HG02610 (cell line): ENCODE measurements around the gene CRHR2.

Experiments
- ATAC-seq: cut with Tn5 transposase; IDR thresholded peaks from one replicate; pipeline ENCODE4 v1.9.1; 2021; ENCODE audit warnings: mild to moderate bottlenecking, moderate library complexity; ENCODE audit not compliant: unreplicated experiment

The CRHR2 gene

DNA sequence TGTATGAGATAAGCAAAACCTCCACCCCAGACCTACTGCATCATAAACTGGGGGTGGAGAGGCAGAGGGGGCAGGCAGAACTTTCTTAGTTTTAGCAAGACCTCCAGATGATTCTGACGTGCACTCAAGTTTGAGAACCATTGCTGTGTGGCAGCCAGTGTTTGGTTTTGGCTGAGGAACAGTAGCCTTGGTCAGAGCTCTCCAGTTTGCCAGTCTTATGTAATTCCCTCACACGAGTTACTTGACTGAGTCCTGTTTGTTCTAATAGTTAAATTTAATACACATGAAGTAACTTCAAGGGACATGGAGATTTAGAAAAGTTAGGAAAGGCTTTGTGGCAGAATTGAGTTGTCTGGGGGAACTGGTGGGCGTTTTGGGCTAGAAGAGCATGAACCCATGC lies 49.0 kb downstream of the CRHR2 start:
- no peak for ATAC-seq

DNA sequence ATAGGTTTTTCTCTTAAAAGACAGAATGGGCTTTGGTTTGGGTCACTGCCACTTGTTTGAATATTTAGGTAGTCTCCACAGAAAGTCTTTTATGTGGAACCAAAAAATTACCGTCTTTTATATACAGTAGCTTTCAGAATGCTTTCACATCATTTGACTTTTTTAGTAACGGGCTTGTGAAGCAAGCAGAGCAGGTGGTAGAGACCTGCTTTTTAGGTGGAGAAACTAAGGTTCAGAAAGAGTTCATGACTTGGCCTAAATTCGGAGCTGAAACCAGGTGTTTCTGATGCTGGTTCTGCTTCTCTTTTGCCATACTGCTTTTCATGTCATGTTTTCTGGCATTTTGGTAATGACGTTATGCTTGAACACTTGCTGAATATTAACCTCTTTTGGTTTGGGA lies 51.3 kb downstream of the CRHR2 start:
- no peak for ATAC-seq

- no peak for ATAC-seq
These were observed 55.2 kb downstream of the CRHR2 start for GRCh38 chr7:30627026-30627425.

GRCh38 chr7:30625283-30625682 lies 57.0 kb downstream of the CRHR2 start:
- ATAC-seq = no peak

DNA sequence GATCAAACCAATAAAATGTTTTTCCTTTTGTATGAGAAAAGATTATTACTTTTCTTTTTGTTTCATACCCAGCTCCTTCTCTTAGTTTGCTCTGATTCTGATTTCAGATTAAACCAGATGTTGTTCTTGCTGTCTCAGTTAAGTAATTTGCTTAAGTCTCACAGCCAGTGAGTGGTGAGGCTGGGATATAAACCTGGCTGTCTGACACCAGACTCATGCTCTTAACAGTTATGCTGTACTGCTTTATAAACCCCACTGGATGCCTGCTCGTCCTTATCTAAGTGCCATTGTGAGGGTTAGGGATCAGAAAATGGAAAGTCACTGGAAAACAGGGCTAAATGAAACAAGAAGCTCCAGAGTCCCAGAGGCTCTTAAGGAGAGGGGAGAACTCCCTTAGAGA lies 63.3 kb downstream of the CRHR2 start:
- no peak for ATAC-seq

DNA sequence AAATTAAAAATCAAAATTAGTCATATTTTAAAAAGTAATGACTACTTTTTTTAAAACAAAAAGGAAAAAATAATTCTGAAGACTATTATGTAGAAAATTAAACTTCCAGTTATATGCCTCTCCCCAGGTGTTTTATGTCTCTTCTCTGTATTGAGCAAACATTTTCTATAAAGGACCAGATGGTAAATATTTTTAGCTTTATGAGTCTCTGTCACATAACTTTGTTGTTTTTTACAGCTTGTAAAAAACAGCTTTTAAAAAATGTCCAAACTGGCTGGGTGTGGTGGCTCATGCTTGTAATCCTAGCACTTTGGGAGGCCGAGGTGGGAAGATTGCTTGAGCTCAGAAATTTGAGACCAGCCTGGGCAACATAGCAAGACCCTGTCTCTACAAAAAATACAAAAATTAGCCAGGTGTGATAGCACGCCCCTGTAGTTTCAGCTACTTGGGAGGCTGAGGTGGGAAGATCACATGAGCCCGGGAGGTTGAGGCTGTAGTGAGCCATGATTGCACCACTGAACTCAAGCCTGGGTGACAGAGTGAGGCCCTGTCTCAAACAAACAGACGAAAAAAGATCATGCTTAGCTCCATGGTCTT lies 64.1 kb downstream of the CRHR2 start:
- ATAC-seq = no peak

- ATAC-seq = no peak
These were observed 64.9 kb downstream of the CRHR2 start for GRCh38 chr7:30617359-30617758.

- no peak for ATAC-seq
These were observed 65.9 kb downstream of the CRHR2 start for GRCh38 chr7:30616318-30616717.

- ATAC-seq = no peak
These were observed 68.6 kb downstream of the CRHR2 start for GRCh38 chr7:30613366-30614325.

DNA sequence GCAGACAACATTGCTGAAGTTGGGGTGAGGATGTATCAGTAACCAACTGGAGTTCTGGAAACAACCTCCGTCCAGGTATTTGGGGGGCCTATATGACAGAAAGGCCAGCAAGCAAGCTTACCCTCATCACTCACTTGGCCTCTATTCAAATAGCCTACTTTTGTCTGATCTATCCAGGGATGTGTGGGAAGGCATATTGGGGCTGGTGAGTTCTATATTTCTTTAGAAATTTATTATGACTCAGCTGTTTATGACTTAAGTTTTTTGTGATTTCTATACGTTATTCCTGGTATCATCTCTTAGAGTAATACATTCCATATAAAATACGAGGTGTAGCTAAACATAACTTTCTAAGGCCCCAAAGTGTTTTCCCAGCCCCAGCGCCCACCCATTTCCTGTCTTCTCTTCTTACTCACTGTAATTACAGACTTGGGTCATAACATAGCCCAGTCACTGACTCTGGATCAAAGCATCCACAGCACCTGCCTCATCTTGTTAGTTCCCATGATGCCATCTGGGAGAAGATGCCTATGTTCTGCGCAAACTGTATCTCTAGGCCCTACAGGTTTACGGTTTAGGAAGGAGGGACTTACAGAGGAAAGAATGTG lies 69.5 kb downstream of the CRHR2 start:
- no peak for ATAC-seq

DNA sequence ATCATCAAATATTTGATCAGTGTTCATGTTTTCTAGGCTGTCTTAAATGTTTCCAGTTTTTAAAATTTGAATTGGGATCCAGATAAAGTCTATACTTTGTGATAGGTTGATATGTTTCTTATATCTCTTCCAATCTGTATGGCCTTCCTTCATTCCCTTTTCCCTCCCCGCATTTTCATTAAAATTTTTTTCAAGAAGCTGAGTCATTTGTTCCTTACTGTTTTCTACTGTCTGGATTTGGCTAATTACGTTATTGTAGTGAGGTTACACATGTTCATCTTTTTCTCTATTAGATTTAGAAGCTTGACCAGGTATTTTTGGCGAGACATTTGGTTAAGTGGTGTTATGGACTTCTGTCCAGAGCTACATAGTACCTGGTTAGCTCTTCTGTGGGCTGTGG lies 76.4 kb downstream of the CRHR2 start:
- no peak for ATAC-seq

GRCh38 chr7:30604901-30605300 lies 77.4 kb downstream of the CRHR2 start:
- no peak for ATAC-seq
